ENCODE measurements around the gene TLE2.
A peak's percentile ranks its signal among the peaks of the same experiment; 100 is the strongest.

TLE2 gene

GRCh38 chr19:2962018-2962670 is 66.9 kb downstream of the TLE2 start:
- no peaks in the 10 kb centered on the region for H3K36me3 Mint-ChIP-seq (ENCODE audit: low read depth)

GRCh38 chr19:2960120-2960519 is 69.0 kb downstream of the TLE2 start:
- Mint-ChIP-seq H3K4me3 (no peak overlapping the region), H3K27me3 (no peaks in the 10 kb centered on the region), H3K9me3 (no peaks in the 10 kb centered on the region), H3K4me1 (ENCODE audit: low read depth) (peaks cover 5% of the 10 kb centered on the region), H3K27ac (no peak overlapping the region), H3K36me3 (ENCODE audit: low read depth) (no peaks in the 10 kb centered on the region)
- DNase-seq, result no peak

More at GRCh38 chr19:2962018-2962670, 66.9 kb downstream of the TLE2 start:
- no peaks in the 10 kb centered on the region for H3K9me3 Mint-ChIP-seq
- peak; percentile 40 for DNase-seq
- peaks cover 5% of the 10 kb centered on the region for H3K4me1 Mint-ChIP-seq (ENCODE audit: low read depth)
- H3K27ac Mint-ChIP-seq, result no peak overlapping the region
- no peak overlapping the region for H3K4me3 Mint-ChIP-seq
- H3K27me3 Mint-ChIP-seq, result no peaks in the 10 kb centered on the region

GRCh38 chr19:2957160-2957559 is 71.9 kb downstream of the TLE2 start:
- no peak for DNase-seq
- Mint-ChIP-seq H3K27ac (no peak overlapping the region), H3K36me3 (ENCODE audit: low read depth) (no peaks in the 10 kb centered on the region), H3K27me3 (no peaks in the 10 kb centered on the region), H3K9me3 (no peaks in the 10 kb centered on the region), H3K4me1 (ENCODE audit: low read depth) (peaks cover 3% of the 10 kb centered on the region), H3K4me3 (no peak overlapping the region)

DNA sequence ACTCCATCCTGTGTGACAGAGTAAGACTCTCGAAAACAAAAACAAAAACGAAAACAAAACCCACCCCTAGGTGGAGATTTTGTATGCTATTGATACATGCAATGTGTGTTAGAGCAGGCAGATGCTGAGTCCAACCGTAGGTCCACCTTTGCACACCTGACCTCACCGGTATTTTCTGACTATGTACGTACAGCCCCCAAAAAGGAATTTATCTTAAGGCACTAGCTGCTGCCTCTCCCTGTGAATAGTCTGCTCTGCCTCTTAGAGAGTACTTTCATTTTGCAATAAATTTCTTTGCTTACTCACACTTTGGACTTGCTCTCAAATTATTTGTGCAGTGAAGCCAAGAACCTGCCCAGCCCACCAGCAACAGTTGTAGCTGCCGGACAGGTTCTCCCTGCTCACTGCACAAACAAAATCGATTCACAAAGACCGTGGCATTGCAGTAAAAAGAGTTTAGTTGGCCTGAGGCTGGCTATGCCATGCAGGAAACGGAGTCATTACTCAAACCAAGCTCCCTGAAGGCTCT is 76.1 kb downstream of the TLE2 start:
- peaks cover 15% of the 10 kb centered on the region for H3K4me1 Mint-ChIP-seq (ENCODE audit: low read depth)
- peaks cover 17% of the 10 kb centered on the region for H3K36me3 Mint-ChIP-seq (ENCODE audit: low read depth)
- H3K27ac Mint-ChIP-seq, result no peak overlapping the region
- no peaks in the 10 kb centered on the region for H3K27me3 Mint-ChIP-seq
- no peak for DNase-seq
- H3K4me3 Mint-ChIP-seq, result no peak overlapping the region
- H3K9me3 Mint-ChIP-seq, result no peaks in the 10 kb centered on the region

DNA sequence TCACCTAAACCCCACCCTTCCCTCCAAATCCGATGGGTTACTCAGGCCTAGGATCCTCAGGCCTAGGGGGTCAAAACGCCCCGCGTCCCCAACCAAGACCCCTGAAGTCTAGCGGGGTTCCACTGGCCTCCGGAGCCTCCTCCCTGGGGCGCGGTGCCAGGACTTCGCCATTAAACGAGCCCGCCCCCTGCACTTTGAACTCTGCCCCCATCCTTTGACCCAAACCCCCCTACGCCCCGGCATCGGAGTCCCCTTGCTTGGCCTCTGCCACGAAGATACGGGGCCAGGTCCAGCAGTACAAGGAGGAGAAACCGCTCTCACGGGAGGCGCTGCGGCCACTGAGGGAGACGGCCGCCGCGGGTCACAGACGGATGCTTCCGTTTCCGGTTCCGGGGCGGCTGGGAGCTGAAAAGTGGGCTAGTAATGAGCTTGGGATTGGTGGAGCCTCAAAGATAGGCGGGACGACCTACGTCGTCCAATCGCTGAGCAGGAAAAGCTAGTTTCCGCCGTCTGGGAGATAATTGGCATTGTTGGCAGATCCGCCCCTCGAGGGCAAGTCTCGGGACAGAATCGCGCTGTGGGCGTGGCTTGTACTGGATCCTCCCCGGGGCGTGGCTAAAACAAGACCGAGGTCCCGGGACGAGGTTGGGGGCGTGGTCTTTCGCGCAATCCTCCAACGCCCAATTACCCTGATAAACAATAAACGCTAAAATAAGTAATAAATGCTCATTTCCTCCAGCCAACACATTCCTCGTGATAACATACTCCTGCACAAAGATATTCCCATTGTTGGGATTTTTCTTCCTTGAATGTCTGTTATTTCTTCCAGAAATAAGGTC is 78.6 kb downstream of the TLE2 start:
- Mint-ChIP-seq H3K36me3 (ENCODE audit: low read depth) (peaks cover 26% of the 10 kb centered on the region), H3K27ac (peak overlapping the region; percentile 99), H3K4me1 (ENCODE audit: low read depth) (peaks cover 27% of the 10 kb centered on the region), H3K9me3 (no peaks in the 10 kb centered on the region), H3K4me3 (peak overlapping the region; percentile 98), H3K27me3 (no peaks in the 10 kb centered on the region)
- peak; percentile 100 for DNase-seq

DNA sequence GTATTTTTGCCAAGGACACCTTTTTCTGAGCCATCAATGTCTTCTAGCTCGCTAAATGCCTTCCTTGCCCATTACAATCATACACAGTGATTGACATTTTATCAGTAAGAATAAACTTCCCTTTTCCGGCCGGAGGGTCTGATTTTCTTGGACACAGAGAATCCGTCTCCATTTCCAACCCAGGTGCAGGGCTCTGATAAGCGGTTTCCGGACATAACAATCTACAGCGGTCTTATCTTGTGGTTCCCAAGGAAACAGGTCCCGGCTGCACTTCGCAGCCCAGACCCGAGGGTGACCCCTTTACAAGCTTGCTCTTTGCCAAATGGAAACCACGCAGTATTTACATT is 79.2 kb downstream of the TLE2 start:
- DNase-seq, result no peak
- H3K4me3 Mint-ChIP-seq, result peak overlapping the region; percentile 98

More for the DNA sequence above, 79.2 kb downstream of the TLE2 start:
- no peaks in the 10 kb centered on the region for H3K27me3 Mint-ChIP-seq
- H3K4me1 Mint-ChIP-seq (ENCODE audit: low read depth), result peaks cover 31% of the 10 kb centered on the region
- H3K9me3 Mint-ChIP-seq, result no peaks in the 10 kb centered on the region
- peaks cover 28% of the 10 kb centered on the region for H3K36me3 Mint-ChIP-seq (ENCODE audit: low read depth)
- peak overlapping the region; percentile 99 for H3K27ac Mint-ChIP-seq

All from activated T-cell treated with anti-CD3 and anti-CD28 coated beads, Interleukin-2, amount 50 U/mL, for 24 hours (primary cell).